Fibroblast of mammary gland (primary cell): ENCODE measurements around the gene ZMYND12.

Source experiments
- DNase-seq: peaks from one replicate; pipeline ENCODE4 v3.0.0-alpha.2; 2010; ENCODE audit warnings: low read depth
- H3K4me3 ChIP-seq: 2 replicates; pipeline ENCODE4 v1.5.1; 2011; ENCODE audit warnings: low read depth, mild to moderate bottlenecking, low read length, moderate library complexity; ENCODE audit not compliant: control insufficient read depth
- TF ChIP-seq, protein P1 (sequence below): conservative IDR thresholded peaks from 2 replicates; pipeline ENCODE4 v1.5.1; 2011; ENCODE audit warnings: low read depth, low read length, inconsistent platforms; ENCODE audit not compliant: control insufficient read depth, insufficient read depth

Gene ZMYND12

DNA sequence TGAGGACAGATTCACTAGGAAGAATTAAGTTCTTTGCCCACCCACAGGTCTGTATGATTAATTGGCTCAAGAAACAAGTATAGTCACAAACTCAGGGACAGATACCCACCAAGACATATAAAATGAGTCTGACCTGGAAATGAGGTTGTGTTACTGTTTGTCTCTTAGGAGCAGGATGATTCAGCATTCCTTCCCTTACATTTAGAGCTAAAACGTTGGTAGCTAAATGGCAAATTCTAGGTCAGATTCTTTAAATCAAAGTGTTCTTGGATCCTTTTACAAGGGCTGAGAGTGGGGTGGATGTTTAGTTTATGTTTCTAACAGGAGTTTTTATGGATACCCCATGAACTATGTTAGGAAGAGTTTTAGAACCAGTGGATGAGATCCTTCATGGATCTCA is 70.5 kb downstream of the ZMYND12 start:
- TF ChIP-seq, protein P1, sequence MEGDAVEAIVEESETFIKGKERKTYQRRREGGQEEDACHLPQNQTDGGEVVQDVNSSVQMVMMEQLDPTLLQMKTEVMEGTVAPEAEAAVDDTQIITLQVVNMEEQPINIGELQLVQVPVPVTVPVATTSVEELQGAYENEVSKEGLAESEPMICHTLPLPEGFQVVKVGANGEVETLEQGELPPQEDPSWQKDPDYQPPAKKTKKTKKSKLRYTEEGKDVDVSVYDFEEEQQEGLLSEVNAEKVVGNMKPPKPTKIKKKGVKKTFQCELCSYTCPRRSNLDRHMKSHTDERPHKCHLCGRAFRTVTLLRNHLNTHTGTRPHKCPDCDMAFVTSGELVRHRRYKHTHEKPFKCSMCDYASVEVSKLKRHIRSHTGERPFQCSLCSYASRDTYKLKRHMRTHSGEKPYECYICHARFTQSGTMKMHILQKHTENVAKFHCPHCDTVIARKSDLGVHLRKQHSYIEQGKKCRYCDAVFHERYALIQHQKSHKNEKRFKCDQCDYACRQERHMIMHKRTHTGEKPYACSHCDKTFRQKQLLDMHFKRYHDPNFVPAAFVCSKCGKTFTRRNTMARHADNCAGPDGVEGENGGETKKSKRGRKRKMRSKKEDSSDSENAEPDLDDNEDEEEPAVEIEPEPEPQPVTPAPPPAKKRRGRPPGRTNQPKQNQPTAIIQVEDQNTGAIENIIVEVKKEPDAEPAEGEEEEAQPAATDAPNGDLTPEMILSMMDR: no peak
- peak; percentile 20 for DNase-seq
- H3K4me3 ChIP-seq: no peak overlapping the region

DNA sequence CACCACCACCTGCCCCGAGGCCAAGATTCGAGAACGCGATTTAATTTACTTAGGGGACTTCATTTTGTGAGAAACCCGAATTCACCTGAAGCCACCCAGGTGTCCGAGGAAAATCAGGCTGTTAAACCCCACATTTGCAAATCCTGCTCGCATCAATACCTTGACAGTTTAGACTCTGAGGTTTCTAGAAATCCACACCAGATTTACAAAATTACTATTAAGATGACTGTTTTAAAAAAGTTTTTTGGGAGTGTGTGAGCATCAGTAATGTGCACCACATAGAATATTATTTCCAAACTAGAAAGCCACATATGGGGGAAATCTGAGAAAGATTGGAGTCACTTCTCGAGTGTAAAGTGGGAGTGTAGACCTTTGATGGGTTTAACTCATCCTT is 74.5 kb downstream of the ZMYND12 start:
- no peak for DNase-seq
- TF ChIP-seq, protein P1: no peak
- no peak overlapping the region for H3K4me3 ChIP-seq

DNA sequence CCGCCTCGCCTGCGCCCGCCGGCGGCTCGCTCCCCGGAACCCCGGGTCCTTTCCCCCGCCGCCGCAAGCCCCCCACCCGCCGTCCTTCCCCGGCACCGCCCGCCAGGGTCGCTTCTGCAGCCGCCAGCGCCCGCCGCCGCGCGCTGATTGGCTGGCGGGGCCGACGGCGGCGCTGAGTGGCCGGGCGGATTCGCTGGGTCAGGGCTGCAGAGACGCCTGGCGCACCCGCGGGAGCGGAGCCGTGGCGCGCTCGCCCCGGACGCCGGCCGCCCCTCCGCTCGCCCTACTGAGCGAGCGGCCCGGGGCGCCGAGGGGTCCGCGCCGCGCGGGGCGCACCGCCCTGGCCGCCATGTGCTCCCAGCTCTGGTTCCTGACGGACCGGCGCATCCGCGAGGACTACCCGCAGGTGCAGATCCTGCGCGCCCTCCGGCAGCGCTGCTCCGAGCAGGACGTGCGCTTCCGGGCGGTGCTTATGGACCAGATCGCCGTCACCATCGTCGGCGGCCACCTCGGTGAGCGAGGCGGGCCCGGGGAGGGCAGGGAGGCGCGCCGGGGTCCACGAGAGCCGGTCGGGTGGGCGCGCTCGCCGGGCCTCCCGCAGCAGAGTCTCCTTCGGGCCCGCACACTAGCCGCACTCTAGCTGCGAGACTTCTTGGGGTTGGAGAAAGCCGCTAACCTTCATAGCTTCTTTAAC is 75.1 kb downstream of the ZMYND12 start, which contains the start of gene RIMKLA:
RIMKLA (plus strand) TSS at position 207 of the 694 bp plus-strand sequence; CDS start at position 350, 143 bp downstream.
- no peak for DNase-seq
- TF ChIP-seq, protein P1: no peak

More for the DNA sequence above, 75.1 kb downstream of the ZMYND12 start, which contains the start of gene RIMKLA:
- no peak within 1 kb of the TSS for H3K4me3 ChIP-seq
